Endodermal cell (in vitro differentiated cells): ENCODE results near the gene DKK3. TPM values are rescaled to one million over a fixed set of nuclear protein-coding genes. Genes with fewer than 3 reads are reported as not detected.

Experiments used
- DNase-seq: peaks from one replicate; pipeline ENCODE4 v3.0.0-alpha.2; 2017
- H3K27ac ChIP-seq: 2 replicates; pipeline ENCODE4 v1.5.1; 2013; ENCODE audit warnings: mild to moderate bottlenecking, low read depth, low read length, moderate library complexity
- H3K27me3 ChIP-seq: 2 replicates; pipeline ENCODE4 v1.6.1; 2013; ENCODE audit warnings: mild to moderate bottlenecking, low read length, moderate library complexity; ENCODE audit not compliant: insufficient read depth, control insufficient read depth, poor library complexity, severe bottlenecking
- H3K36me3 ChIP-seq: 2 replicates; pipeline ENCODE4 v1.7.0; 2013; ENCODE audit warnings: mild to moderate bottlenecking, low read length, moderate library complexity; ENCODE audit not compliant: control insufficient read depth, insufficient read depth
- H3K4me1 ChIP-seq: one replicate; pipeline ENCODE4 v1.7.0; 2013; ENCODE audit warnings: low read length; ENCODE audit not compliant: control insufficient read depth, insufficient read depth
- H3K4me3 ChIP-seq: 2 replicates; pipeline ENCODE4 v1.5.1; 2013; ENCODE audit warnings: mild to moderate bottlenecking, low read length, moderate library complexity
- H3K9ac ChIP-seq: 2 replicates; pipeline ENCODE4 v1.6.1; 2013; ENCODE audit warnings: mild to moderate bottlenecking, low read length, moderate library complexity; ENCODE audit not compliant: poor library complexity, severe bottlenecking; ENCODE audit errors: extremely low read depth
- H3K9me3 ChIP-seq: 2 replicates; pipeline ENCODE4 v1.6.1; 2013; ENCODE audit warnings: mild to moderate bottlenecking, low read length, moderate library complexity; ENCODE audit not compliant: control insufficient read depth
- H3K27ac Mint-ChIP-seq: 2 replicates; pipeline ENCODE4 v1.8.0; 2020; ENCODE audit warnings: mixed read lengths
- H3K27me3 Mint-ChIP-seq: 2 replicates; pipeline ENCODE4 v1.8.0; 2021; ENCODE audit warnings: mild to moderate bottlenecking, mixed read lengths; ENCODE audit not compliant: insufficient read depth
- H3K36me3 Mint-ChIP-seq: 2 replicates; pipeline ENCODE4 v1.8.0; 2020; ENCODE audit warnings: low read depth, mixed read lengths
- H3K4me1 Mint-ChIP-seq: 2 replicates; pipeline ENCODE4 v1.8.0; 2020; ENCODE audit warnings: mixed read lengths
- H3K4me3 Mint-ChIP-seq: 2 replicates; pipeline ENCODE4 v1.8.0; 2020; ENCODE audit warnings: mild to moderate bottlenecking, moderate library complexity, mixed read lengths
- H3K9me3 Mint-ChIP-seq: 2 replicates; pipeline ENCODE4 v1.8.0; 2020; ENCODE audit warnings: mild to moderate bottlenecking, mixed read lengths
- CTCF ChIP-seq: fragments of 200-600 bp; sonication (generic); conservative IDR thresholded peaks from 2 replicates; pipeline ENCODE4 v1.5.0; 2021; ENCODE audit warnings: antibody characterized with exemption, mild to moderate bottlenecking
- WGBS, 2 experiments: methylation state at CpG; one replicate each; pipeline versions ENCODE4 v1.1.5 to v1.1.7; 2013; ENCODE audit warnings: missing lambda C conversion rate in 2 of 2, mixed read lengths in 1 of 2; ENCODE audit not compliant: insufficient coverage in 1 of 2, insufficient read length in 1 of 2; 5-methylcytosine and 5-hydroxymethylcytosine counted together
- total RNA-seq, 2 donors: library from RNA; stranded (reverse); fragmentation: NEBNext Ultra II Directional in 1 of 2; extraction: Animal tissue kit (Norgen Biotek cat#: 25700) in 1 of 2; gene quantifications; 2 replicates in 1 of 2; 3 replicates in 1 of 2; pipeline ENCODE4 v1.2.1, GENCODE V29; 2021

The DKK3 gene
- total RNA-seq, 2 donors from 2014 or later = 18.8 to 42.6 TPM

GRCh38 chr11:11935536-11935935, 72.9 kb downstream of the DKK3 start:
- H3K27me3 Mint-ChIP-seq = no peaks in the 10 kb centered on the region
- H3K4me1 ChIP-seq = no peaks in the 10 kb centered on the region
- no peaks in the 10 kb centered on the region for H3K9me3 Mint-ChIP-seq
- no peak overlapping the region for H3K4me3 ChIP-seq
- no peaks in the 10 kb centered on the region for H3K4me1 Mint-ChIP-seq
- no peak for TF ChIP-seq CTCF
- peaks cover 90% of the 10 kb centered on the region for H3K36me3 ChIP-seq
- DNase-seq = no peak
- H3K27me3 ChIP-seq = no peaks in the 10 kb centered on the region
- H3K9ac ChIP-seq = no peak overlapping the region
- H3K27ac ChIP-seq = no peak overlapping the region
- peaks cover 38% of the 10 kb centered on the region for H3K36me3 Mint-ChIP-seq
- H3K9me3 ChIP-seq = no peaks in the 10 kb centered on the region
- 80 to 97% methylated on average over 1 to 2 of the region's 2 CpGs for WGBS, 2 experiments
- no peak overlapping the region for H3K27ac Mint-ChIP-seq
- no peak overlapping the region for H3K4me3 Mint-ChIP-seq

GRCh38 chr11:11931461-11932055, 76.9 kb downstream of the DKK3 start:
- 58 to 59% methylated on average over 3 to 4 of the region's 5 CpGs for WGBS, 2 experiments
- H3K36me3 ChIP-seq = peaks cover 81% of the 10 kb centered on the region
- H3K9me3 ChIP-seq = peaks cover 6% of the 10 kb centered on the region
- no peaks in the 10 kb centered on the region for H3K27me3 ChIP-seq
- Mint-ChIP-seq H3K27ac (no peak overlapping the region), H3K4me3 (no peak overlapping the region), H3K36me3 (peaks cover 34% of the 10 kb centered on the region), H3K27me3 (no peaks in the 10 kb centered on the region), H3K4me1 (no peaks in the 10 kb centered on the region), H3K9me3 (peaks cover 6% of the 10 kb centered on the region)
- TF ChIP-seq CTCF = peak; percentile 86
- no peak overlapping the region for H3K9ac ChIP-seq
- no peak overlapping the region for H3K4me3 ChIP-seq
- peaks cover 3% of the 10 kb centered on the region for H3K4me1 ChIP-seq
- no peak for DNase-seq
- H3K27ac ChIP-seq = no peak overlapping the region

- WGBS, 2 experiments = 92% methylated on average over 2 of the region's 2 CpGs; no CpG with 5 or more reads in 1 of the 2 experiments
- Histone ChIP-seq H3K27ac (no peak overlapping the region), H3K4me3 (no peak overlapping the region), H3K9me3 (peaks cover 11% of the 10 kb centered on the region), H3K4me1 (peaks cover 3% of the 10 kb centered on the region), H3K36me3 (peaks cover 75% of the 10 kb centered on the region), H3K9ac (no peak overlapping the region), H3K27me3 (no peaks in the 10 kb centered on the region)
- no peak overlapping the region for H3K27ac Mint-ChIP-seq
- no peaks in the 10 kb centered on the region for H3K27me3 Mint-ChIP-seq
- DNase-seq = no peak
- H3K4me3 Mint-ChIP-seq = no peak overlapping the region
- peaks cover 11% of the 10 kb centered on the region for H3K9me3 Mint-ChIP-seq
- H3K36me3 Mint-ChIP-seq = peaks cover 49% of the 10 kb centered on the region
- TF ChIP-seq CTCF = no peak
- H3K4me1 Mint-ChIP-seq = no peaks in the 10 kb centered on the region
Measured at GRCh38 chr11:11929920-11930319, 78.5 kb downstream of the DKK3 start.
